Measurements from ENCODE around the gene MPC2.

GRCh38 chr1:167880580-167881021 is 56.3 kb downstream of the MPC2 start:
- no peak for TF ChIP-seq CTCF (IDR thresholded peaks at IDR 0.05)
- TF ChIP-seq POLR2A (IDR thresholded peaks at IDR 0.05) = no peak

Data from uterus (tissue), 2 donors.